ENCODE measurements around the gene RPL37. TPM values are rescaled to one million over a fixed set of nuclear protein-coding genes. Genes with fewer than 3 reads are reported as not detected.

RPL37 gene
- total and polyA plus RNA-seq, 2 donors (not counting 3 experiments of a cell fraction or from before 2014, with no cell fraction given), result 259 to 1,348 TPM

DNA sequence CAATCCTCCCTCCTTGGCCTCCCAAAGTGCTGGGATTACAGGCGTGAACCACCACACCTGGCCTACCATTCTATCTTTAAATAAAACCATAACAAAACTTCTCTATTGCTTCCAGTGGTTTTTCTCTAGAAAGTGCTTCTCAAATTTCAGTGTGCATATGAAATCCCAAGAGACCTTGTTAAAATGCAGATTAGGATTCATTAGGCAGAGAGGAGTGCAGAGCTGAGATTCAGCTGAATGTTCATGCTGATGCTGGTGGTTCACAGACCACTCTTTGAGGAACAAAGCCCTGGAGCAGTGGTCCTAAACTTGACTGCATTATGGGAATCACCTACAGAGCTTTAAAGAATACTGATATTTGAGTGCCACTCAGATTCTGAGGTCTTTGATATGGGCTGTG lies 34.4 kb upstream of the RPL37 start:
- no peak for FAIRE-seq
- Histone ChIP-seq H3K9me1 (replicated peaks; ENCODE audit: control insufficient read depth, extremely low read depth, insufficient read depth, low read length) (no peaks in the 10 kb centered on the region), H3K4me2 (ENCODE audit: insufficient read depth, low read length) (no peak overlapping the region), H3K9ac (replicated peaks; ENCODE audit: extremely low read depth, insufficient read depth, low read length) (no peak overlapping the region), H3K27ac (ENCODE audit: insufficient read depth, low read depth, low read length) (no peak overlapping the region), H4K20me1 (replicated peaks; ENCODE audit: control insufficient read depth, extremely low read depth, insufficient read depth, low read length) (no peaks in the 10 kb centered on the region), H3K27me3 (ENCODE audit: control insufficient read depth in 2 of 2, insufficient read depth in 2 of 2, low read length in 2 of 2) (no peaks in the 10 kb centered on the region), H3K4me3 (replicated peaks in 1 of 3; ENCODE audit: insufficient read depth in 1 of 3, low read depth in 1 of 3, low read length in 3 of 3) (no peak overlapping the region), H3K9me3 (replicated peaks; ENCODE audit: control insufficient read depth, insufficient read depth, low read length) (no peaks in the 10 kb centered on the region), H3K4me1 (ENCODE audit: control insufficient read depth, extremely low read depth, insufficient read depth, low read length) (no peaks in the 10 kb centered on the region), H3K79me2 (ENCODE audit: control insufficient read depth, insufficient read depth, low read length) (no peaks in the 10 kb centered on the region), H2AFZ (ENCODE audit: low read depth, low read length) (no peak overlapping the region), H3K36me3 (ENCODE audit: control insufficient read depth in 2 of 2, extremely low read depth in 1 of 2, insufficient read depth in 2 of 2, low read length in 2 of 2) (no peaks in the 10 kb centered on the region)
- dilution Hi-C loops (cut with MboI; ENCODE audit: extremely low pct_ligation_motif_present, low sequenced_read_pairs), result no loop called here
- POLR2A ChIA-PET, result no interaction called here
- CTCF ChIA-PET, result interaction anchor here (1.3 kb wide), 1 partner anchor 11 kb away, joined by 5 read pairs; no protein-coding TSS in a partner anchor
- no TSS peak for BruUV-seq (replicated peaks)
- intact Hi-C loops (cut with micrococcal nuclease), result no loop called here
- no peak for DNase-seq (ENCODE audit: low read depth, low spot score)
- TF ChIP-seq GATA2 (IDR thresholded peaks at IDR 0.05; ENCODE audit: insufficient read depth, insufficient read length, low read depth, low read length) (no peak), FOS (IDR thresholded peaks at IDR 0.05; ENCODE audit: borderline replicate concordance, insufficient read depth, low read length) (no peak), EZH2 (IDR thresholded peaks at IDR 0.05; ENCODE audit: borderline replicate concordance, low read depth, low read length, severe bottlenecking) (no peak), MYC (IDR thresholded peaks at IDR 0.05; ENCODE audit: low read depth, low read length) (no peak)
- TF ChIP-seq, protein P1, sequence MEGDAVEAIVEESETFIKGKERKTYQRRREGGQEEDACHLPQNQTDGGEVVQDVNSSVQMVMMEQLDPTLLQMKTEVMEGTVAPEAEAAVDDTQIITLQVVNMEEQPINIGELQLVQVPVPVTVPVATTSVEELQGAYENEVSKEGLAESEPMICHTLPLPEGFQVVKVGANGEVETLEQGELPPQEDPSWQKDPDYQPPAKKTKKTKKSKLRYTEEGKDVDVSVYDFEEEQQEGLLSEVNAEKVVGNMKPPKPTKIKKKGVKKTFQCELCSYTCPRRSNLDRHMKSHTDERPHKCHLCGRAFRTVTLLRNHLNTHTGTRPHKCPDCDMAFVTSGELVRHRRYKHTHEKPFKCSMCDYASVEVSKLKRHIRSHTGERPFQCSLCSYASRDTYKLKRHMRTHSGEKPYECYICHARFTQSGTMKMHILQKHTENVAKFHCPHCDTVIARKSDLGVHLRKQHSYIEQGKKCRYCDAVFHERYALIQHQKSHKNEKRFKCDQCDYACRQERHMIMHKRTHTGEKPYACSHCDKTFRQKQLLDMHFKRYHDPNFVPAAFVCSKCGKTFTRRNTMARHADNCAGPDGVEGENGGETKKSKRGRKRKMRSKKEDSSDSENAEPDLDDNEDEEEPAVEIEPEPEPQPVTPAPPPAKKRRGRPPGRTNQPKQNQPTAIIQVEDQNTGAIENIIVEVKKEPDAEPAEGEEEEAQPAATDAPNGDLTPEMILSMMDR (IDR thresholded peaks at IDR 0.05; ENCODE audit: extremely low read depth in 1 of 2, insufficient read depth in 1 of 2, low read depth in 1 of 2, low read length in 2 of 2), result no peak
- TF ChIP-seq, protein P2, sequence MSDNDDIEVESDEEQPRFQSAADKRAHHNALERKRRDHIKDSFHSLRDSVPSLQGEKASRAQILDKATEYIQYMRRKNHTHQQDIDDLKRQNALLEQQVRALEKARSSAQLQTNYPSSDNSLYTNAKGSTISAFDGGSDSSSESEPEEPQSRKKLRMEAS (IDR thresholded peaks at IDR 0.05; ENCODE audit: insufficient read depth, insufficient read length), result no peak
